Esophagus muscularis mucosa (tissue), 3 donors: Measurements from ENCODE around the gene CCDC12.

Experiments
- CTCF ChIP-seq, 3 experiments: fragments of 200-600 bp in 2 of 3; fragments of 450-650 bp in 1 of 3; sonication (generic) in 2 of 3; IDR thresholded peaks; one replicate each; pipeline ENCODE4 v1.5.1; 2017 to 2019; ENCODE audit warnings: antibody characterized with exemption in 3 of 3, mild to moderate bottlenecking in 2 of 3, moderate library complexity in 1 of 3
- POLR2A ChIP-seq: fragments of 450-650 bp; IDR thresholded peaks from one replicate; pipeline ENCODE4 v1.6.1; 2017; ENCODE audit warnings: antibody characterized with exemption, moderate library complexity, mild to moderate bottlenecking, low read depth

GRCh38 chr3:46899151-46900006 lies 77.2 kb downstream of the CCDC12 start:
- TF ChIP-seq CTCF (IDR thresholded peaks at IDR 0.05) (no peak), POLR2A (no peak)
